Hematopoietic multipotent progenitor cell treated with erythropoietin and hydrocortisone succinate and interleukin-3 and kit ligand, for 15 days (in vitro differentiated cells): Measurements from ENCODE around the gene MMEL1.
"Not testable (repeated sequence)": the region's sequence is repeated elsewhere in the genome, so short reads cannot be mapped to it uniquely, and the experiment has no call there.

Source experiments
- DNase-seq: peaks from one replicate; pipeline ENCODE4 v3.0.0-alpha.2; 2015; ENCODE audit warnings: low spot score

MMEL1 gene

GRCh38 chr1:2628191-2628932 is 4.5 kb downstream of the MMEL1 start:
- no peak for DNase-seq

DNA sequence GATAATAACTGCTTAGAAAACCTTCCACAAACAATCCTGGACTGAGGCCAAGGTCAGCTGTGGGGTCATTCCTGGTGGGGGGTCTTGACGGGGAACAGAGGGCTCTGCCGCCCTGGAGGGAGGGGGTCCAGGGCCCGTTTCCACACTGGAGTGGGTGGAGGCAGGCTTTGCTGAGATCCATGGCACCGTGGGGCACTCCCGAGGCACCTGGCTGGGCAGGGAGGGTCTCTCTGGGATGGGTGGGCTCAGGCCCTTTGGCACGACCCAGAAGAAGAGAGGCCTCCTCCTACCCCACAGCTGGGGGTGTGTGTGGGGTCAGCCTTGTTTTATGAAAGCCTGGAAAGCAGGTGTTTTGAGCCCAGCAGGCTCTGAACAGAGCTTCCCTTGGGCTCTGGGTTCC is 5.1 kb downstream of the MMEL1 start:
- DNase-seq = no peak

- not testable (repeated sequence) for DNase-seq
These were observed 7.1 kb downstream of the MMEL1 start for GRCh38 chr1:2625748-2626147.

DNA sequence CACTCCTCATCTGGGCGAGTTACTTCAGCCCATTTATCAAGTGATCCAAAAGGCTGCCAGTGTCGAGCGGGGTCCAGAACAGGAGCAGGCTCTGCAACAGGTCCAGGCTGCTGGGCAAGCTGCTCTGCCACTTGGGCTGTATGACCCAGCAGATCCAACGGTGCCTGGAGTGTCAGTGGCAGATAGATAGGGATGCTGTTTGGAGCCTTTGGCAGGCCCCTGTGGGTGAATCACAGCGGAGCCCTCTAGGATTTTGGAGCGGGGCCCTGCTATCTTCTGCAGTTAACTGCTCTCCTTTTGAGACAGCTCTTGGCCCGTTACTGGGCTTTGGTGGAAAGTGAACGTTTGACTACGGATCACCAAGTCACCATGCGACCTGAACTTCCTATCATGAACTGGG is 7.5 kb downstream of the MMEL1 start:
- no peak for DNase-seq

DNA sequence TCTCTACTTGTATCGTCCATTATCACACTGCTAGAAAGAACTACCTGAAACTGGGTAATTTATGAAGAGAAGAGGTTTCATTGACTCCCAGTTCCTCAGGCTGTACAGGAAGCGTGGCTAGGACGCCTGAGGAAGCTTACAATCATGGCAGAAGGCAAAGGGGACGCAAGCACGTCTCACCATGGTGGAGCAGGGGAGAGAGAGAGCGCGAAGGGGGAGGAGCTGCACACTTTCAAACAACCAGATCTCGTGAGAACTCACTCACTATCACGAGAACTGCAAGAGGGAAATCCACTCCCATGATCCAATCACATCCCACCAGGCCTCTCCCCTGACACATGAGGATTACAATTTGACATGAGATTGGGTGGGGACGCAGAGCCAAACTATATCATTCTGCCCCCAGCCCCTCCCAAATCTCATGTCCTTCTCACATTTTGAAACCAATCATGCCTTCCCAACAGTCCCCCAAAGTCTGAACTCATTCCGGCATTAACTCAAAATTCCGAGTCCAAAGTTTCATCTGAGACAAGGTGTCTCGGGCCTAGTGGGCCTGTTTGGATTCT is 8.0 kb downstream of the MMEL1 start:
- DNase-seq = no peak

DNA sequence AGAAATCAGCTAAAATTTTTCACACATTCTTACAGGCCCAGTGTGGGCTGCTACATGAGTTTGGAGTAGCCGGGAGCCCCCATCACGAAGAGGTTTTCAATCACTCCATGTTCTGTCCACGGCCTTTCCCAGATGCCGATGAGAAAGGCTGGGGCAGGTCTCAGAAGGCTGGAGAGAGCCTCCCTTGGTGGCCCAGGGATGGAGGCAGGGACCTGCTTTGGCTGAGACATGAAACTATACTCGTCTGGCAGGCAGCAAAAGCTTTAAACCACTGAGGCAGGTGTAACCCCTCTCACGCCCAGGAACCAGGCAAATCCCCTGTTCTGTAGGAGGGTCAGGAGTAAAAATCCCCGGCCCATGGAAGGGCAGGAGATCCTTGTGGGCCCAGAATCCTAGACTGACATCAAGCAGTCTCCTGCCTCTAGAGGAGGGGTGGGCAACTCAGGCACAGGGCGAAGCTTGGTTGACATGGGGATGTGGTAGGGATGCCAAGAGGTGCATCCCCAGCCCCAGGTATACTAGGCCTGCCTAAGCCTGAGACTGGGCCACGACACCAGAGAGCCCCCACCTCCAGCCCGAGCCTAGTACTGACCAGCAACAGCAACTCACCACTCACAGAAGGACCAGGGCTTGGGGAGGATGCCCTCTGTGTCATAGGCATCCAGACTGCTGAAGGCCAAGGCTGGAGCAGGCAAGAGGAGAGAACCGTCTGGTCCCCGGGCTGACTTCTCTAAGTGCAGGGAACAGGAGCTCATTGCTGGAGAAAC is 9.1 kb downstream of the MMEL1 start:
- DNase-seq = no peak

- DNase-seq = no peak
These were observed 14.8 kb downstream of the MMEL1 start for GRCh38 chr1:2617971-2618470.

DNA sequence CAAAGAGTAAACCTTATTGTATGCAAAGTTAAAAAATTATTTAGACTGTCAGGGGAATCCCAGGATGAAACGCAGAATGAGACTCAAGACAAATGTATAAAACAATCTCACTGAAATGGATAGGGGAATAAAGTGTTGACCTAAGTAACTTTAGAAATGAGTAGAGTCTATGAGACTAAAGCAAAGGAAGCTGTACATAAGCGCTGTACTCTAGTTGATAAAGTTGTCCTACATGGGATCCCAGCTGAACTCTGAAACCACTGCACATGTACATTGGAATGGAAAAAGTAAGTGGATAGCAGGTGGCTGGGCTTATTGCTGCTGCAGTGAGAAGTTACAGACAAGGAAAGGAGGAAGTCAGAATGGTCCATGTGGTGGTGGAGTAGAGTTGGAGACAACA is 18.7 kb downstream of the MMEL1 start:
- no peak for DNase-seq

DNA sequence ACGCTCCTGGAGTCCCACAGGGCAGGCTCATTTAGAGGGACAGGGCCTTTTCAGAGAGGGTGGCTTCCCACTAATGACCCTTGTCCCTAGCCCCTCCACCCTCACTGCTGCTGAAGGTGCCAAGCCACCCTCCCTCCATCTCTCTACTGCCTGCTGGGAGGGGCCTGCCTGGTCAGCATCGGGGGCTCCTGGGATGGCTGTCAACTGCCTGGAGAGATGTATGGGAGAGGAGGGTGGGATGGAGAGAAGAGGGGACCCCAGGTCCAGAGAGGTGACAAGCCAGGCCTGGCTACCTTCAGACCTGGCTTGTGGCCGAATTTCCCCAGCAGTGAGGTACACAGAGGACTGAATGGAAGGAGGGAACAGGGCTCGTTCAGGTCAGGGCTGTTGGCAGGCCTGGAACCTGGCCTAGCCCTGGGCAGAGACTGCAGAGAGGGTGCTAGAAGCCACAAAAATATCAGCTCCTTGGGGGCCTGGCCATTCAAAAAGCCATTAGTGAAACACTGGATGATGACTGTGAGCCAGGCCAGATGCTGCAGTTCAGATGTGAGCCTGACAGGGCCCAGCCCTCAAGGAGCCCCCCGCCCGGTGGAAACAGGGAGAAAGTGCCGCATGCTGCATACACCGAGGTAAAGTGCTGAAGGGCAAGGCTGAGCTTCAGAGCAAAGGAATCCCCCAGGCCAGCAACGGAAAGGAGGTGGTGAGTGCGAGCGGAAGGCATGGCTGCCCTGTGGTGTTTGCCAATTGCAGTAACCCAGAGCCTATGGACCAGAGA is 20.0 kb downstream of the MMEL1 start:
- no peak for DNase-seq

- DNase-seq = no peak
These were observed 21.0 kb downstream of the MMEL1 start for GRCh38 chr1:2611621-2612437.

DNA sequence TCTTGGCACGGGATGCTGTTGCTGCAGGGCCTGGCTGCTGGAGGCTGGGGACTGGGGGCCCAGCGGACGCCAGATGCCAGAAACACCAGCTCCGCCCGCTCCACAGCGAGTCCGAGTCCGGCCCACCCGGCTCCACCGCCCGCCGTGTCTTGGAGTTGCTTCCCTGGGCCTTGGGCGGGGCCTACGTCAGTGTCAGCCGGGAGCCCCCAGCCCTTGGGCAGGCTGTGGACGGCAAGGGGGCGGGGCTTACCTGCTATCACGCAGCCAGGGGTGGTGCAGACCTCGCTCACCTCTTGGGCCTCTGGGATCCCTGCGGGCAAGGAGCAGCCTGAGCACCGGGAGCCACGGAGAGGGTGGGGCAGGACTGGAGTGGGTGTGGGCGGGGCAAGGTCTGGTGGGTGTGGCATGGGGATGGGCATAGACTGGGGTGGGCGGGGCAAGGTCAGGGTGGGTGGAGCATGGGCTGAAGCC is 21.8 kb downstream of the MMEL1 start:
- peak; percentile 49 for DNase-seq

DNA sequence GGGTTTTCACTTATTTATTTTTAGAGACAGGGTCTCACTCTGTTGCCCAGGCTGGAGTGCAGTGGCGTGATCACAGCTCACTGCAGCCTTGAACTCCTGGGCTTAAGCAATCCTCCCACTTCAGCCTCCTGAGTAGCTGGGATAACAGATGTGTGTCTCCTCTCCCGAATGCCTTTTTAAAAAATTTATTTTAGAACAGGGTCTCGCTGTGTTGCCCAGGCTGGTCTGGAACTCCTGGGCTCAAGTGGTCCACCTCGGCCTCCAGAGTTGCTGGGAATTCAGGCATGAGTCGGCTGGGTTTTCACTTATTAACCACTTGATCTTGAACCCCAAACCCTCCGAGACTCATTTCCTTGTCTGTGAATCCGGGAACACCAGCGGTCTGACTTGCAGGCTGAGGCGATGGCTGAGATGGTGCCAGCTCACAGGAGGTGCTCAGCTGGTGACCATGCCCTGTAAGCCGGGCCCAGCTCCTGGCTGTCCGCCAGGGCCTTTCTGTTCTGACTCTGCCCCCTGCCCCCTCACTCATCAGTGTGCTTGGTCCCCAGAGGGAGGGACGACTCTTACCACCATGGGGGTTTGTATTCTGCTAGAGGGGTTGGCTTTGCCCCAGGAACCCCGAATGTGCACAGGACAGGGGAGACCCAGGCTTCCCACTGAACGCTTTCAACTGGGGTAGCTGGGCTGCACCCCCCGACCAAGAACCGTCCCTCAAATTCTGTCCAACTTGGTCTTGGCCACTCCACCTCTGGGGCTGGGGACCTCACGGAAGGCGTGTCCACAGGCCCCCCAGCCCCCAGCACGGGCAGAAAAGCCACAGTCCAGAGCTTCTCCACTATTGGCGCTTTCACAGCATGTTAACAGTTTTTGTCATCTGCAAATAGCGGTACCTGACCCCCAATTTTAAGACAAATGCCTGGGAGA is 22.5 kb downstream of the MMEL1 start:
- DNase-seq = no peak

DNA sequence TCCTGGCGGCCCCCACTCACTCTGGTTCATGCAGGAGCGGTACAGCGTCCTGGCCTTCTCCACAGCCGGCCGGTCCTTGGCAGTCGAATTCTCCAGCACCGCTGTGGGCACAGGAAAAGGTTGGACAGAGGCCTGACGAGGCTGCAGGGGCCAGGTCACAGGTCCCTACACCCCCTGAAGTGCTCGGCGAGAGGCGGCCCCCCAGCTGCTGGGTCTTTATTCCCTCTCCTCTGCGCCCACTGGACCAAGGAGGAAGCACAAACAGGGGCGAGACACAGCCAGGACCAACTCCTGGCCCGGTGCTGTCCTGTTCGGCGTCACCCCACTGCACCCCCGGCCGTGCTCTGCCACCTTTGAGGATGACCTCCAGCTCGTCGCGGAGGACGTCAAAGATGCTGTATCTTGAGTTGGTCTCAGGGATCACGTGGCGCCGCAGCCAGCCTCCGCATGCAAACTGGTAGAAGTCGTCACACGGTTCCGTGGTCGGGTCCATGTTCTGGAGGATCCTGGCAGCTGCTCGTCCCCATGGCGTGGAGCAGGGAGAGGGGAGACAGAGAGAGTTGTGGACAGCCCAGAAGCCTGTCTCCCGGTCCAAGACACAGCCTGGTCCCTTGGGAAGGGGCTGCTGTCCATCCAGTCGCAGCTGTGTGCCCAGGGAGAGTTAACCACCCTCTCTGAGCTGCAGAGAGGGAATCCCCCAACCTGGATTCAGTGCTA is 23.3 kb downstream of the MMEL1 start:
- DNase-seq = no peak

- no peak for DNase-seq
These were observed 25.1 kb downstream of the MMEL1 start for GRCh38 chr1:2607641-2608091.

- DNase-seq = no peak
These were observed 25.8 kb downstream of the MMEL1 start for GRCh38 chr1:2606881-2607621.

DNA sequence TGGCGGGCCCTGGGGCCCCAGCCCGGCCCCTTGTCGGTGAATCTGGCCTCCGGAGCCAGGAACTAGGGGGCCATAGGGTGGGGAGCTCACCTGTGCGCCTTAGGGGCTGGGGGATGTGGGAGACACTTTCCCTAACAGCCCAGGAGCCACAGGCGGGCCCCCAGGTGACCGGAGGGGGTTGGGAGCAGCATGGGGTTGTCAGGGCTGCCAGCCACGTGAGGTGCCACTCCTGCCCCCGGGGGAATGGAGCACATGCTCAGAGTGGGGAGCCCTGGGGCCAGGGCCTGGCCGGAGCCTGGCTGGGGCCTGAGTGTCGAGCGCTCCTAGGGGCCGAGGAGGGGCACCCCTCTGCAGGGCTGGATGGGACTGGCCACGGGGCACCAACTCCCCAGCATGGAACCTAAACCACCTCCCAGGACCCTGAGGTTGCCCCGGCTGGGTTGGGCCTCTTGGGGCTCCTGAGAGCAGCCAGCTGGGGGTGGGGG is 26.4 kb downstream of the MMEL1 start:
- no peak for DNase-seq

DNA sequence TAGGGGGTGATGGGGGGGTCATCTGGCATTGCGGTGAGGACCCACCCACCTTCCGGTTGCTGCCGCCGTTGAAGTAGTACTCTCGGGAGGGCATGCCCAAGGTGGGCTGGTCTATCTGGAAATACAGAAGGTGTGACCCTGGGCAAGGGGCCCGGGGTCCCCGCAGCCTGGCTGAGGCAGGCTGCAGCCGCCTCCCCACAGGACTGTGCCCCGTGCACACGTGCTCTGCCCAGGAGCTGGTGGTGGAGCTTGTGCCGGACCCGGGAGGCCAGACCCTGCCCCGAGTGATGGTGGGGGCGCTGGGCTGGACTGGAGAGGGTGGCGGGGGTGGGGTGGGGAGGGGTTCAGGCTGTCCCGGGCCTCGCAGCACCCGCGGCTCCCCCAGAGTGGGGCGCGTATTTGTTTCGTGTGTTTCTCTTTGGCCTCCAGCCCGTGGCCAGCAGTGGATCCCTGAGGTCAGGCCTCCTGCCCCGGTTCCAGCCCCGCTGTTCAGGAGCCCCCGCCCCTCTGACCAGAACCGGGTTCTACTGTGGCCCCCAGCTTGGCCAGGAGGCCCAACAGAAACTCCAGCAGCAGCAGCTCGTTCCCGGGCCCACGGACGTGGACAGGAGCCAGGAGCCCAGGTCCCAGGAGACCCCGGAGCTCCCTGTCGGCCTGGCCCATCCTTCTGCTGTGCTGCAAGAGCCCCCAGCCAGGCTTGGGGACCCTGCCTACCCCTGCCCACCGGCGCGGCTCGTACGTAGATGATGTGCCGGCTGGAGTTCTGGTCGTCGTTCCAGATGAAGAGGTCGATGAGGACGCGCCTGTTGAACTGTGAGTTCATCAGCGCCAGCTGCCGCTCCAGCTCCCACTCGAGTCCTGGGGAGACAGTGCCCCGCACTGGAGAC is 27.1 kb downstream of the MMEL1 start:
- DNase-seq = no peak
